Activated naive CD4-positive, alpha-beta T cell treated with anti-CD3 and anti-CD28 coated beads for 36 hours (primary cell): ENCODE measurements around the gene PSMD13. TPM values are rescaled to one million over a fixed set of nuclear protein-coding genes. Genes with fewer than 3 reads are reported as not detected.

ENCODE experiments used
- CTCF ChIA-PET: fragments of 350-600 bp; sonication (Branson Sonifier 250); formaldehyde crosslinking; loops from one replicate; lab custom pipeline; 2021; ENCODE audit warnings: antibody characterized with exemption; lab: Charles Lee
- DNase-seq: peaks from one replicate; pipeline ENCODE4 v3.0.0-alpha.2; 2020
- H3K27ac Mint-ChIP-seq: one replicate; pipeline ENCODE4 v1.8.0; 2021; ENCODE audit warnings: mild to moderate bottlenecking, mixed read lengths
- H3K27me3 Mint-ChIP-seq: one replicate; pipeline ENCODE4 v1.8.0; 2021; ENCODE audit warnings: low read depth, mixed read lengths
- H3K36me3 Mint-ChIP-seq: one replicate; pipeline ENCODE4 v1.8.0; 2021; ENCODE audit warnings: low read depth, mixed read lengths
- H3K4me1 Mint-ChIP-seq: one replicate; pipeline ENCODE4 v1.8.0; 2021; ENCODE audit warnings: low read depth, mixed read lengths
- H3K4me3 Mint-ChIP-seq: one replicate; pipeline ENCODE4 v1.8.0; 2021; ENCODE audit warnings: mild to moderate bottlenecking, moderate library complexity, mixed read lengths
- H3K9me3 Mint-ChIP-seq: one replicate; pipeline ENCODE4 v1.8.0; 2021; ENCODE audit warnings: mixed read lengths
- intact Hi-C: fragments of 100-400 bp; cut with micrococcal nuclease; formaldehyde crosslinking; loops from one replicate; pipeline ENCODE4 v1.15.1; 2023
- total RNA-seq, 2 experiments: library from RNA; stranded (reverse); gene quantifications; one replicate each; pipeline ENCODE4 v1.2.3, GENCODE V29; 2021

Gene PSMD13
- total RNA-seq, 2 experiments from 2014 or later: 206 to 210 TPM

DNA sequence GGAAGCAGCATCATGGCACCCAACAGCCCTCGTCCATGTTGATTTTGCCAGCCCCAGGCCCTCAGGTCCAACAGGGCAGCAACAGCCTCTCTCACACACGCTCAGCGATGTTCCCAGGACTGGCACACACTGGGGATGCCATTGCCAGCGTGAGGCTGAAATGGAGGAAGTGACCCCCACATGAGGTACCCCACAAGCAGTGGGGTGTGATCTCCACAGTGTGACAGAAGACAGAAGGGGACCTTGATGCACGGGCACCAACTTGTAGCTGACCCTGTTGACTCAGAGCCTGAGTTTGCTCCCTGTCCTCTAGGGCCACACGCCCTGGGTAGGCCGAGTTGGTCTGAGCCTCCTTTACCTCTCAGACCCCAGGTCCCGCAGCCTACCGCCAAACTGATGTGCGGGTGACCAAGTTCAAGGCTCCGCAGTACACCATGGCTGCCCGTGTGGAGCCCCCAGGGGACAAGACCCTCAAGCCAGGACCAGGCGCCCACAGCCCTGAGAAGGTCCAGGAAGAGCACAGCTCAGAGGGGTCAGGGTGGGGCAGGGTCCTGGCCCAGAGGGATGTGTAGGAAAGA is 37.7 kb upstream of the PSMD13 start:
- DNase-seq: no peak
- no peak overlapping the region for H3K27ac Mint-ChIP-seq
- H3K4me3 Mint-ChIP-seq: no peak overlapping the region
- peaks cover 9% of the 10 kb centered on the region for H3K36me3 Mint-ChIP-seq
- H3K27me3 Mint-ChIP-seq: no peaks in the 10 kb centered on the region
- H3K9me3 Mint-ChIP-seq: no peaks in the 10 kb centered on the region
- CTCF ChIA-PET: no interaction called here
- intact Hi-C loops: no loop called here
- H3K4me1 Mint-ChIP-seq: peaks cover 35% of the 10 kb centered on the region

- Mint-ChIP-seq H3K4me3 (no peak overlapping the region), H3K27ac (no peak overlapping the region), H3K9me3 (no peaks in the 10 kb centered on the region), H3K36me3 (peaks cover 14% of the 10 kb centered on the region), H3K27me3 (no peaks in the 10 kb centered on the region), H3K4me1 (peaks cover 41% of the 10 kb centered on the region)
- intact Hi-C loops: loop anchor here (10.0 kb wide), 1 partner anchor 525 kb away; no protein-coding TSS in a partner anchor
- peak; percentile 5 for DNase-seq
- CTCF ChIA-PET: no interaction called here
Observed at GRCh38 chr11:199782-200181, 37.0 kb upstream of the PSMD13 start.

DNA sequence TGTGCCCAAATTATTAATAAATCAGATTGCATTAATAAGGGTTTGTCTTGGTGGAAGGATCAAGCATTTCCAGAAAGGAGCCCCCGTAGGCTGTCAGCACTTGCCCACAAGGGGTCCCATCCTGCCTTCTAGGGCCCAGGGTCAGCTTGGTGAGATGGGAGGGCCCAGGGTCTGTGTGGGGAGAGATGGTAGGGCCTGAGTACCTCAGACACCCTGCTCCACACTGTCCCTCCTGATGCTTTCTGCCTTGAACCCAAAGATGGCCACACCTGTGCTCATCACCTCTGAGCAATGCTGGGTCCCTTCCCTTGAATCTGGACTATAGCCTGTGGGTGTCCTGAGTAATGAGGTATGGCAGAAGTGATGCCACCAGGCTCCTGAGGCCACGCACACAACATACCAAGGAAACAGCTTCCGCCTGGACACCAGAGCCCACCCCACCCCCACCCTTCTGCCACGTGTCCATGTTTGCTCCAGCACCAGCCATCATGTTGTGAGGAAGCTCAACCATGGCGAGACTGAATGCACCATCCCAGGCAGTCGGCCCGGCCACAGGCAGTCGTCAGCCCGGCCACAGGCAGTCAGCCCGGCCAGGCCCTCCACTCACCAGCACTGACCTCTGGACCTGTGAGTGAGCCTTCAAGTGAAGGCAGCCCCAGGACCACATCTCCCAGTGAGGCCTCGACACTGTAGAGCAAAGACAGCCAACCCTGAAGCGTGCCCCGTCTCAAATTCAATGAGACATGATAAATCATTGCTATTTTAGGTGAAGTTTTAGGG is 36.4 kb upstream of the PSMD13 start:
- Mint-ChIP-seq H3K4me1 (peaks cover 47% of the 10 kb centered on the region), H3K27ac (peak overlapping the region; percentile 87), H3K9me3 (no peaks in the 10 kb centered on the region), H3K36me3 (peaks cover 14% of the 10 kb centered on the region), H3K4me3 (no peak overlapping the region), H3K27me3 (no peaks in the 10 kb centered on the region)
- intact Hi-C loops: loop anchor here (10.0 kb wide), 1 partner anchor 524 kb away; no protein-coding TSS in a partner anchor
- CTCF ChIA-PET: interaction anchor here (0.5 kb wide), 1 partner anchor 727 kb away, joined by 5 read pairs; no protein-coding TSS in a partner anchor
- DNase-seq: no peak

- Mint-ChIP-seq H3K27ac (peak overlapping the region; percentile 87), H3K36me3 (peaks cover 16% of the 10 kb centered on the region), H3K9me3 (no peaks in the 10 kb centered on the region), H3K27me3 (no peaks in the 10 kb centered on the region), H3K4me1 (peaks cover 57% of the 10 kb centered on the region), H3K4me3 (peak overlapping the region; percentile 32)
- peak; percentile 48 for DNase-seq
- intact Hi-C loops: loop anchor here (10.0 kb wide), 1 partner anchor 523 kb away; no protein-coding TSS in a partner anchor
- CTCF ChIA-PET: no interaction called here
Observed at GRCh38 chr11:201966-202365, 34.8 kb upstream of the PSMD13 start.

DNA sequence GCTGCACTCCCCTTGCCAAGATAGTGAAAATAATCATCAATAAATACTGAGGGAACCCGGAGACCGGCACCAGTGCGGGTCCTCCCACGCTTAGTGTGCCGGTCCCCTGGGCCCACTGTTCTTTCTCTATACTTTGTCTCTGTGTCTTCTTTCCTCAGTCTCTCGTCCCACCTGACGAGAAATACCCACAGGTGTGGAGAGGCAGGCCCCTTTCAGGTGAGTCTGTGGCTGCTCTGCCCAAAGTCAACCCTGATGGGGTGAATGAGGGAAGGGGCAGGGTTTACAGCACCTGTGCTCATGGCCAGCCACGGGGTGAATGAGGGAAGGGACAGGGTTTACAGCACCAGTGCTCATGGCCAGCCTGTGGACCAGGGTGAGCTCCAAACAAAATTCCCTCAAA is 34.3 kb upstream of the PSMD13 start:
- H3K9me3 Mint-ChIP-seq: no peaks in the 10 kb centered on the region
- no peaks in the 10 kb centered on the region for H3K27me3 Mint-ChIP-seq
- intact Hi-C loops: loop anchor here (10.0 kb wide), 1 partner anchor 522 kb away; no protein-coding TSS in a partner anchor
- H3K4me3 Mint-ChIP-seq: peak overlapping the region; percentile 26
- H3K36me3 Mint-ChIP-seq: peaks cover 18% of the 10 kb centered on the region
- peaks cover 58% of the 10 kb centered on the region for H3K4me1 Mint-ChIP-seq
- peak overlapping the region; percentile 87 for H3K27ac Mint-ChIP-seq
- CTCF ChIA-PET: interaction anchor here (0.9 kb wide), 1 partner anchor 10 kb away, joined by 3 read pairs; no protein-coding TSS in a partner anchor
- DNase-seq: peak; percentile 8

DNA sequence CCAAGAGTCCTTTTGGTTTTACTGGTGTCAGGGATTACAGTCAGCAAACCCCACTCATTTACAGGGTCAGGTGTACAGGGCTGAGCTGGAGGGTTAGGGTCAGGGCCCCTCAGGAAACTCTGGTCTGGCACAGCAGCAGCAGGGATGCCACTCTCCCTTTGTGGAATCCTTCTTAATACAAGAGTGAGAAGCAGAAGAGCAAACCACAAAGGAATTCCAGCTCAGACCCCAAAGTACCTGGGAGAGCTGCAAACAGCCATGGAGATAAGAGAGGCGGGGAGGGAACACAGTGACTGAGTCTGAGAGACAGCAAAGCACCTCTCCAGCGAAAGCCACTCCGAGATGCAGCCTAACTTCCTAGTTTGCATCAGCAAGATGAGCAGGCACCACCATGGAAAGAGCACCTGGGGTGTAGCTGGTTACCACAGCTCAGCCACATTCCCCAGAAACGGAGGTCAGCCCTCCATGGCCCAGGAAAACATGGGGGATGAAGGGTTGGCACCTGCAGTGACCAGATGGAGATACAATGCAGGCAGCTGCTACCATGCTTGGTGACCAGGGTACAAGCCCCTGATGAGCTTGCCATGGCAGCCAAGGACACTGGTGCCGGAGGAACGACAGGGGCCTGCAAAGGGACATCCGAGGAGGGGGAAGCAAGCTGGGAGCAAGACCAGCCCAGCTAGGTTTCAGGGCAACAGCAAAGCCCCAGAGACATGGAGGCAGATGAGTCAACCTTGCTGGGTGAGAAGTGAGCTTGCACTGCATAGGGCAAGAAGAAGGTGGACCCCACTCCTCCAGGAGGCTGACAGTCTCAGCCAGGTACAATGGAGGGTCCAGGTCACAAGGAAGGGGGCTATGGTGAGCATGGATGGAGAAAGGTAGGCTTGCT is 33.5 kb upstream of the PSMD13 start:
- Mint-ChIP-seq H3K4me3 (no peak overlapping the region), H3K4me1 (peaks cover 58% of the 10 kb centered on the region)
- peak; percentile 7 for DNase-seq

DNA sequence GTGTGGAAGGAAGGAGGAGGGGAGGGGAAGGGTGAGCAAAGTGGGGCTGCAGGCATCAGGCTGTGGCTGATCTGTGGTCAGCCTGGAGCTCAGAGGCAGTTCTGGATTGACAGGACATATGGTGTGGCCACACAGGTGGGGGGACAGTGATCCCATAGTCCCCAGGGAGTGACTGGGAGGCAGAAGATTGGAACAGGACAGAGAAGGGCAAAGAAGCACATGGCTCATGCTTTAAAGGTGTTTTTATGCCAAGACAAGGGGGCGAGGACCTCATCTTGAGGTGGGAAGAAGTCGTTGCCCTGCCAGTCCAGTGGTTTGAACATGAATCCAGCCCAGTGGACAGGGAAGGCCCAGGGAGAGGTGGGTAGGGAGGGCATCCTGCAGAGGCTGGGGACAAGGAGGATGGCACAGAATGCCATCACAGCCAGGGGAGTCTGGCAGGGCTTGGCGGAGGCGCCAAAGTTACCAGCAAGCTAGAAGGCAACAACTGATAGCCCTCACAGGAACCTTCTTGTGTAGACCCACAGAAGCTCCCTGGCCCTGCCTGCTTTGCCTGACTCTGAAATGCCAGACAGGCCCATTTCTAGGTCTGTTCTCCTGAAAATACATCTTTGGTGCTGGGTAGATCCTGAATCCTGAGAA is 32.7 kb upstream of the PSMD13 start:
- peaks cover 22% of the 10 kb centered on the region for H3K36me3 Mint-ChIP-seq
- CTCF ChIA-PET: no interaction called here
- intact Hi-C loops: loop anchor here (10.0 kb wide), 1 partner anchor 521 kb away; no protein-coding TSS in a partner anchor
- H3K27me3 Mint-ChIP-seq: no peaks in the 10 kb centered on the region
- peak overlapping the region; percentile 87 for H3K27ac Mint-ChIP-seq
- peaks cover 59% of the 10 kb centered on the region for H3K4me1 Mint-ChIP-seq
- H3K9me3 Mint-ChIP-seq: no peaks in the 10 kb centered on the region
- H3K4me3 Mint-ChIP-seq: no peak overlapping the region
- no peak for DNase-seq

More for the DNA sequence above, 33.5 kb upstream of the PSMD13 start:
- no peaks in the 10 kb centered on the region for H3K9me3 Mint-ChIP-seq
- no peaks in the 10 kb centered on the region for H3K27me3 Mint-ChIP-seq
- H3K36me3 Mint-ChIP-seq: peaks cover 21% of the 10 kb centered on the region
- intact Hi-C loops: loop anchor here (10.0 kb wide), 1 partner anchor 522 kb away; no protein-coding TSS in a partner anchor
- H3K27ac Mint-ChIP-seq: peak overlapping the region; percentile 87
- CTCF ChIA-PET: interaction anchor here (0.9 kb wide), 1 partner anchor 9 kb away, joined by 3 read pairs; no protein-coding TSS in a partner anchor

GRCh38 chr11:204587-205109 is 32.1 kb upstream of the PSMD13 start:
- CTCF ChIA-PET: interaction anchor here (0.6 to 0.9 kb wide), 2 partner anchors 13 to 100 kb away, joined by 3 to 6 read pairs; no protein-coding TSS in a partner anchor
- Mint-ChIP-seq H3K4me3 (no peak overlapping the region), H3K36me3 (peaks cover 24% of the 10 kb centered on the region), H3K4me1 (peaks cover 65% of the 10 kb centered on the region), H3K9me3 (no peaks in the 10 kb centered on the region), H3K27me3 (no peaks in the 10 kb centered on the region), H3K27ac (peak overlapping the region; percentile 66)
- no peak for DNase-seq
- intact Hi-C loops: loop anchor here (5.0 to 10.0 kb wide), 3 partner anchors 83 to 593 kb away; partner anchors contain the start of genes PGGHG and SLC25A22

DNA sequence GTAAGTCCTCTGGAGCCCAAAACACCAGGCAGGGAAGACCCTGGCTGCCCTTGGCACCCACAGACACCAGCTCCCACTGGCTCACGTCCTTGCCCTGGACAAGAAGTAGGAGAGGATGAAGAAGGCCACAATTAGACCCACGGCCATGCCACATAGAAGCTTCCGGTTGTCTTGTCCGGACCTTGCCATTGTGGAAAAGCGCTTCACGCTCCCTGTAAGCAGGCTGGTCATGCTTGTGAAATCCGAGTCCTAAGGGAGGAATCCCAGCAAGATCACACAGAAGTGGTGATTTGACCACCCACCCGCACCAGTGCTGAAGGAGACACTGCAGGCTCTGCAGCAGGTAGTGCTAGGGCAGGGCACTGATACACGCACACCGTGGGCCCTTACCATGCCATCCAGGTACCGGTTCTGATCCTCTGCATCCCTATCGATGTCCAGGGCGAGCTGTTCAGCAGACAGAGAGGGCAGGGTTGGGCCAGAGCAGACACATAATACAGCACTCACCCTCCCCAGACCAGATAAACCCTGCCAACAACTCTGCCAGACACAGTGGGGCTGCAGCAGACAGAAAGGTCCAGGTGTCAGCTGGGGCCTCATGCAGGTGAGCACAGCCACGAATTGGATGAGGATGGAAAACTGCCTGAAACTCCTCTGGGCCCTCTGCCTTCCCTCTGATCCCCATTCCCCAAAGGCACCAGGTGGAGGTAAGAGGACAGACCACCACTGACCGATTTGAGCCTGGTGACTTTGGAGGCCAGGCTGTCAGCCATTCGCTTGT is 31.4 kb upstream of the PSMD13 start:
- Mint-ChIP-seq H3K9me3 (no peaks in the 10 kb centered on the region), H3K4me3 (peak overlapping the region; percentile 96), H3K27ac (no peak overlapping the region), H3K4me1 (peaks cover 72% of the 10 kb centered on the region), H3K36me3 (peaks cover 30% of the 10 kb centered on the region), H3K27me3 (no peaks in the 10 kb centered on the region)
- intact Hi-C loops: loop anchor here (2.0 to 10.0 kb wide), 4 partner anchors 82 to 592 kb away; partner anchors contain the start of genes PGGHG, SIGIRR and SLC25A22
- CTCF ChIA-PET: interaction anchor here (0.6 to 2.3 kb wide), 3 partner anchors 14 to 99 kb away, joined by 3 to 10 read pairs (median 6); no protein-coding TSS in a partner anchor
- DNase-seq: no peak

DNA sequence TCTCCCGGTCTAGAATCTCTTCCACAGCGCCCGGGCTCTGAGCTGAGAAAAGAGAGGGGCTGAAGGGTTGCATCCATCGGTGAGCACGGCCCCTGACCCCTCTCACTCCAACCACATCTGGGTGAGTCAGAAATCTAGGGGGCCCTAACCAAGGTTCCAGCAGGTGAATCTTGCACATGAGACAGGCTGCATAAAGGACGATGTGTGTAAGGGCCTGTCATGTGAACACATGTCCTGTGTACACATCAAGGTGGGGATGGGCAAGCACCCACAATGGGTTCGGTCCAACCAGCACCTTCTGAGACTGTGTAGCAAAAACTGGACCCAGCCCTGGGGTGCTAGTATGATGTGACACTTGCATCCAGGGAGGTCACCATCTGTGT is 30.8 kb upstream of the PSMD13 start:
- Mint-ChIP-seq H3K27ac (peak overlapping the region; percentile 97), H3K27me3 (no peaks in the 10 kb centered on the region), H3K4me3 (peak overlapping the region; percentile 96), H3K9me3 (no peaks in the 10 kb centered on the region), H3K4me1 (peaks cover 74% of the 10 kb centered on the region), H3K36me3 (peaks cover 29% of the 10 kb centered on the region)
- DNase-seq: no peak
- intact Hi-C loops: loop anchor here (2.0 to 10.0 kb wide), 4 partner anchors 81 to 591 kb away; partner anchors contain the start of genes PGGHG, SIGIRR and SLC25A22
- CTCF ChIA-PET: interaction anchor here (2.3 kb wide), 1 partner anchor 45 kb away, joined by 10 read pairs; no protein-coding TSS in a partner anchor
